ENCODE measurements around the gene NFE2. TPM values are rescaled to one million over a fixed set of nuclear protein-coding genes. Genes with fewer than 3 reads are reported as not detected.
A peak's percentile ranks its signal among the peaks of the same experiment; 100 is the strongest.
"Not testable (repeated sequence)": the region's sequence is repeated elsewhere in the genome, so short reads cannot be mapped to it uniquely, and the experiment has no call there.

The NFE2 gene
- total RNA-seq, 1 donor from 2014 or later, result not detected

- H3K4me3 ChIP-seq, result no peak overlapping the region
- TF ChIP-seq CTCF (IDR thresholded peaks at IDR 0.05), result no peak
- peaks cover 0 to 9% of the 10 kb centered on the region in 2 donors for H3K36me3 ChIP-seq
- no peaks in the 10 kb centered on the region for H3K9me3 ChIP-seq
- no peak for DNase-seq (ENCODE audit: low spot score in 2 of 2)
- intact Hi-C loops (cut with DNase I), result no loop called here
- H3K4me1 ChIP-seq, result peaks cover 6 to 26% of the 10 kb centered on the region in 2 donors
- H3K27ac ChIP-seq, result no peak overlapping the region
- H3K27me3 ChIP-seq, result no peaks in the 10 kb centered on the region
These were observed 29.6 kb upstream of the NFE2 start for GRCh38 chr12:54330442-54330841.

- Histone ChIP-seq H3K4me1 (peaks cover 6 to 26% of the 10 kb centered on the region in 2 donors), H3K27ac (no peak overlapping the region), H3K36me3 (peaks cover 0 to 9% of the 10 kb centered on the region in 2 donors), H3K27me3 (no peaks in the 10 kb centered on the region), H3K9me3 (no peaks in the 10 kb centered on the region), H3K4me3 (no peak overlapping the region)
- DNase-seq (ENCODE audit: low spot score in 2 of 2), result no peak
- TF ChIP-seq CTCF (IDR thresholded peaks at IDR 0.05), result no peak
- intact Hi-C loops (cut with DNase I), result no loop called here
These were observed 28.9 kb upstream of the NFE2 start for GRCh38 chr12:54329759-54330158.

GRCh38 chr12:54328595-54329337 is 28.0 kb upstream of the NFE2 start:
- Histone ChIP-seq H3K36me3 (peaks cover 0 to 9% of the 10 kb centered on the region in 2 donors), H3K4me1 (peaks cover 6 to 26% of the 10 kb centered on the region in 2 donors), H3K9me3 (no peaks in the 10 kb centered on the region), H3K27me3 (no peaks in the 10 kb centered on the region), H3K4me3 (no peak overlapping the region), H3K27ac (no peak overlapping the region)
- TF ChIP-seq CTCF (IDR thresholded peaks at IDR 0.05), result no peak
- no peak for DNase-seq (ENCODE audit: low spot score in 2 of 2)
- intact Hi-C loops (cut with DNase I), result no loop called here

GRCh38 chr12:54325442-54326109 is 24.8 kb upstream of the NFE2 start:
- H3K9me3 ChIP-seq; H3K36me3 ChIP-seq; DNase-seq (ENCODE audit: low spot score in 2 of 2); H3K27me3 ChIP-seq: not testable (repeated sequence)
- Histone ChIP-seq H3K4me1 (peaks cover 6 to 26% of the 10 kb centered on the region in 2 donors), H3K4me3 (peak overlapping the region; percentile 64 to 65), H3K27ac (peak overlapping the region; percentile 64 to 78)
- intact Hi-C loops (cut with DNase I), result loop anchor here (1.0 to 2.0 kb wide), 3 partner anchors 34 to 75 kb away; partner anchors contain the start of genes CBX5 and HNRNPA1

GRCh38 chr12:54324617-54325441 is 24.0 kb upstream of the NFE2 start, which contains the start of gene COPZ1:
Gene COPZ1, plus strand, starts transcription at chr12:54325131. Its CDS starts 33 bp downstream, at chr12:54325164.
- Histone ChIP-seq H3K9me3 (no peaks in the 10 kb centered on the region), H3K4me1 (peaks cover 6 to 26% of the 10 kb centered on the region in 2 donors), H3K36me3 (peaks cover 0 to 6% of the 10 kb centered on the region in 2 donors), H3K27ac (peak within 1 kb of the TSS; percentile 64 to 78), H3K4me3 (peak within 1 kb of the TSS; percentile 64 to 65), H3K27me3 (no peaks in the 10 kb centered on the region)
- intact Hi-C loops (cut with DNase I), result loop anchor here (1.0 to 2.0 kb wide), 3 partner anchors 34 to 74 kb away; partner anchors contain the start of genes CBX5 and HNRNPA1
- peak; percentile 97 to 99 for DNase-seq (ENCODE audit: low spot score in 2 of 2)
- peak; percentile 61 to 72 (median 67) for TF ChIP-seq CTCF (IDR thresholded peaks at IDR 0.05)

Measured in ascending aorta (tissue), 2 donors.